HG02642 (cell line): ENCODE results near the gene MAPT.
"Not testable (repeated sequence)": the region's sequence is repeated elsewhere in the genome, so short reads cannot be mapped to it uniquely, and the experiment has no call there.

Source experiments
- ATAC-seq: cut with Tn5 transposase; IDR thresholded peaks from one replicate; pipeline ENCODE4 v1.9.1; 2021; ENCODE audit warnings: mild to moderate bottlenecking; ENCODE audit not compliant: unreplicated experiment, poor library complexity

MAPT gene

GRCh38 chr17:45948881-45949624 is 54.7 kb downstream of the MAPT start:
- ATAC-seq: no peak

GRCh38 chr17:45949755-45950320 is 55.5 kb downstream of the MAPT start:
- no peak for ATAC-seq

GRCh38 chr17:45950888-45951287 is 56.5 kb downstream of the MAPT start:
- no peak for ATAC-seq

GRCh38 chr17:45951403-45951802 is 57.0 kb downstream of the MAPT start:
- ATAC-seq: no peak

- no peak for ATAC-seq
Observed at GRCh38 chr17:45951941-45952340, 57.6 kb downstream of the MAPT start.

- no peak for ATAC-seq
Observed at GRCh38 chr17:45952814-45953320, 58.5 kb downstream of the MAPT start.

- ATAC-seq: no peak
Observed at GRCh38 chr17:45953561-45953960, 59.2 kb downstream of the MAPT start.

GRCh38 chr17:45954914-45955313 is 60.6 kb downstream of the MAPT start:
- ATAC-seq: no peak

- no peak for ATAC-seq
Observed at GRCh38 chr17:45955326-45955725, 61.0 kb downstream of the MAPT start.

GRCh38 chr17:45956090-45956489 is 61.7 kb downstream of the MAPT start:
- ATAC-seq: no peak

- ATAC-seq: not testable (repeated sequence)
Observed at GRCh38 chr17:45956746-45957145, 62.4 kb downstream of the MAPT start.

GRCh38 chr17:45958307-45958706 is 64.0 kb downstream of the MAPT start:
- ATAC-seq: no peak

- no peak for ATAC-seq
Observed at GRCh38 chr17:45958994-45959665, 64.8 kb downstream of the MAPT start.

- no peak for ATAC-seq
Observed at GRCh38 chr17:45960311-45960710, 66.0 kb downstream of the MAPT start.

GRCh38 chr17:45961206-45961605 is 66.9 kb downstream of the MAPT start:
- no peak for ATAC-seq

GRCh38 chr17:45962221-45962972 is 68.0 kb downstream of the MAPT start:
- ATAC-seq: no peak

- no peak for ATAC-seq
Observed at GRCh38 chr17:45963283-45963682, 68.9 kb downstream of the MAPT start.

- ATAC-seq: no peak
Observed at GRCh38 chr17:45963889-45964288, 69.5 kb downstream of the MAPT start.

- ATAC-seq: no peak
Observed at GRCh38 chr17:45964634-45965033, 70.3 kb downstream of the MAPT start.

GRCh38 chr17:45965812-45966211 is 71.5 kb downstream of the MAPT start:
- ATAC-seq: no peak
